Neural cell (in vitro differentiated cells): ENCODE data around the gene PTPRU. TPM values are rescaled to one million over a fixed set of nuclear protein-coding genes. Genes with fewer than 3 reads are reported as not detected.

ENCODE experiments used
- H2AFZ ChIP-seq: fragments of 200-600, 300-800 bp; sonication (generic), shearing (Covaris generic); 2 replicates; pipeline ENCODE4 v1.6.0; 2014; ENCODE audit warnings: low read depth, mild to moderate bottlenecking, antibody characterized with exemption, low read length, moderate library complexity
- H3F3A ChIP-seq: fragments of 200-600 bp; shearing (Covaris generic); 2 replicates; pipeline ENCODE4 v1.6.1; 2016; ENCODE audit warnings: mild to moderate bottlenecking, moderate library complexity, mixed read lengths, antibody characterized with exemption, low read length; ENCODE audit not compliant: insufficient read depth, poor library complexity, severe bottlenecking
- H3K27ac ChIP-seq: fragments of 200-600, 300-800 bp; sonication (generic), shearing (Covaris generic); 2 replicates; pipeline ENCODE4 v1.5.1; 2014; ENCODE audit warnings: mild to moderate bottlenecking, low read length, moderate library complexity
- H3K27me3 ChIP-seq: fragments of 300-800, 200-600 bp; sonication (generic), shearing (Covaris generic); 2 replicates; pipeline ENCODE4 v1.6.0; 2014; ENCODE audit warnings: mild to moderate bottlenecking, low read depth, low read length, moderate library complexity; ENCODE audit not compliant: insufficient read depth
- H3K36me3 ChIP-seq: fragments of 300-800, 200-600 bp; sonication (generic), shearing (Covaris generic); 2 replicates; pipeline ENCODE4 v1.5.1; 2014; ENCODE audit warnings: mild to moderate bottlenecking, antibody characterized with exemption, low read length, moderate library complexity; ENCODE audit not compliant: insufficient read depth
- H3K4me2 ChIP-seq: fragments of 300-800, 200-600 bp; sonication (generic), shearing (Covaris generic); 2 replicates; pipeline ENCODE4 v1.6.0; 2014; ENCODE audit warnings: mild to moderate bottlenecking, low read length
- H3K4me3 ChIP-seq: fragments of 300-800, 200-600 bp; sonication (generic), shearing (Covaris generic); 2 replicates; pipeline ENCODE4 v1.5.1; 2014; ENCODE audit warnings: mild to moderate bottlenecking, low read length, moderate library complexity
- H3K79me2 ChIP-seq: fragments of 200-600 bp; shearing (Covaris generic); replicated peaks from 2 replicates; pipeline ENCODE4 v1.6.0; 2014; ENCODE audit warnings: mild to moderate bottlenecking, low read length, moderate library complexity; ENCODE audit not compliant: insufficient read depth
- H3K9ac ChIP-seq: fragments of 300-800, 200-600 bp; sonication (generic), shearing (Covaris generic); 2 replicates; pipeline ENCODE4 v1.6.1; 2016; ENCODE audit warnings: mild to moderate bottlenecking, low read length, mixed read lengths
- H3K9me2 ChIP-seq: fragments of 200-600 bp; shearing (Covaris generic); 2 replicates; pipeline ENCODE4 v1.6.1; 2016; ENCODE audit warnings: mild to moderate bottlenecking, low read length, mixed read lengths; ENCODE audit not compliant: insufficient read depth
- H3K9me3 ChIP-seq: fragments of 200-600, 300-800 bp; sonication (generic), shearing (Covaris generic); 2 replicates; pipeline ENCODE4 v1.6.1; 2016; ENCODE audit warnings: mild to moderate bottlenecking, mixed run types, low read length, moderate library complexity, mixed read lengths
- H4K20me1 ChIP-seq: fragments of 200-600 bp; shearing (Covaris generic); 2 replicates; pipeline ENCODE4 v1.6.1; 2016; ENCODE audit warnings: mild to moderate bottlenecking, mixed run types; ENCODE audit not compliant: insufficient read depth
- EP300 ChIP-seq: fragments of 450-650 bp; conservative IDR thresholded peaks from 2 replicates; pipeline ENCODE4 v1.6.1; 2014; ENCODE audit warnings: antibody characterized with exemption, mild to moderate bottlenecking, moderate library complexity; ENCODE audit not compliant: poor library complexity, severe bottlenecking
- EZH2 ChIP-seq: fragments of 200-600, 300-800 bp; shearing (Covaris generic), sonication (generic); IDR thresholded peaks from 2 replicates; pipeline ENCODE4 v1.6.1; 2014; ENCODE audit warnings: antibody characterized with exemption, low read length, borderline replicate concordance, mild to moderate bottlenecking; ENCODE audit not compliant: insufficient read depth, poor library complexity, severe bottlenecking
- MXI1 ChIP-seq: fragments of 450-650 bp; conservative IDR thresholded peaks from 2 replicates; pipeline ENCODE4 v1.6.1; 2014; ENCODE audit warnings: antibody characterized with exemption, mild to moderate bottlenecking; ENCODE audit not compliant: poor library complexity, severe bottlenecking
- POLR2AphosphoS5 ChIP-seq: IDR thresholded peaks from 2 replicates; pipeline ENCODE4 v1.6.1; 2012
- RAD21 ChIP-seq: fragments of 450-650 bp; conservative IDR thresholded peaks from 2 replicates; pipeline ENCODE4 v1.6.1; 2014; ENCODE audit warnings: antibody characterized with exemption, mild to moderate bottlenecking, moderate library complexity
- SMC3 ChIP-seq: fragments of 450-650 bp; conservative IDR thresholded peaks from 2 replicates; pipeline ENCODE4 v1.6.1; 2014; ENCODE audit warnings: antibody characterized with exemption, mild to moderate bottlenecking, moderate library complexity; ENCODE audit not compliant: poor library complexity
- TAF1 ChIP-seq: IDR thresholded peaks from 2 replicates; pipeline ENCODE4 v1.6.1; 2012; ENCODE audit warnings: low read depth
- polyA plus RNA-seq: library from polyadenylated mRNA; depleted of rRNA; stranded (reverse); fragments of >200 nt; gene quantifications from 2 replicates; pipeline ENCODE4 v1.2.3, GENCODE V29; 2014
- TF ChIP-seq, protein P1 (sequence below): IDR thresholded peaks from 2 replicates; pipeline ENCODE4 v1.6.1; 2012; ENCODE audit warnings: borderline replicate concordance
- TF ChIP-seq, protein P2 (sequence below): fragments of 450-650 bp; IDR thresholded peaks from 2 replicates; pipeline ENCODE4 v1.5.1; 2014; ENCODE audit warnings: antibody characterized with exemption, mild to moderate bottlenecking, moderate library complexity; ENCODE audit not compliant: poor library complexity, severe bottlenecking

PTPRU gene
- polyA plus RNA-seq, 1 donor from 2014 or later = 5.0 TPM

DNA sequence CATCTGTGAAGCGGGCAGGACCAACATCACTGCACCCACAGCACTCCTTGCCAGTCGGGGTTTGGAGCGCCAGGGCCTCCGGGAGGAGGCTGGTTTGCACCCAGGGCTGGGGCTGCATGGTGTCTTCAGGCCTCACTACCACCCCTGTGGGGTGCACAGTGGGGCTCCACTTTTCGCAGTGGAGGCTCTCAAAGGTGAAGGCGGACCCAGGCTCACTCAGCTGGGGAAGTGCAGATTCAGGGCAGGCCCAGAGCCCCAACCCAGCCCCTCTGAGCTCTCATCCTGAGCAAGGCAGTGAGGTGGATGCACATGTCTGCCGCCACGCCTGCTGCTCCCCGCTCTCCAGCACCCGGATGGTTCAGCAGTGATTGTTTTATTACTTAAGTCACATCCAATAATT, 125.8 kb downstream of the PTPRU start:
- TF ChIP-seq, protein P1, sequence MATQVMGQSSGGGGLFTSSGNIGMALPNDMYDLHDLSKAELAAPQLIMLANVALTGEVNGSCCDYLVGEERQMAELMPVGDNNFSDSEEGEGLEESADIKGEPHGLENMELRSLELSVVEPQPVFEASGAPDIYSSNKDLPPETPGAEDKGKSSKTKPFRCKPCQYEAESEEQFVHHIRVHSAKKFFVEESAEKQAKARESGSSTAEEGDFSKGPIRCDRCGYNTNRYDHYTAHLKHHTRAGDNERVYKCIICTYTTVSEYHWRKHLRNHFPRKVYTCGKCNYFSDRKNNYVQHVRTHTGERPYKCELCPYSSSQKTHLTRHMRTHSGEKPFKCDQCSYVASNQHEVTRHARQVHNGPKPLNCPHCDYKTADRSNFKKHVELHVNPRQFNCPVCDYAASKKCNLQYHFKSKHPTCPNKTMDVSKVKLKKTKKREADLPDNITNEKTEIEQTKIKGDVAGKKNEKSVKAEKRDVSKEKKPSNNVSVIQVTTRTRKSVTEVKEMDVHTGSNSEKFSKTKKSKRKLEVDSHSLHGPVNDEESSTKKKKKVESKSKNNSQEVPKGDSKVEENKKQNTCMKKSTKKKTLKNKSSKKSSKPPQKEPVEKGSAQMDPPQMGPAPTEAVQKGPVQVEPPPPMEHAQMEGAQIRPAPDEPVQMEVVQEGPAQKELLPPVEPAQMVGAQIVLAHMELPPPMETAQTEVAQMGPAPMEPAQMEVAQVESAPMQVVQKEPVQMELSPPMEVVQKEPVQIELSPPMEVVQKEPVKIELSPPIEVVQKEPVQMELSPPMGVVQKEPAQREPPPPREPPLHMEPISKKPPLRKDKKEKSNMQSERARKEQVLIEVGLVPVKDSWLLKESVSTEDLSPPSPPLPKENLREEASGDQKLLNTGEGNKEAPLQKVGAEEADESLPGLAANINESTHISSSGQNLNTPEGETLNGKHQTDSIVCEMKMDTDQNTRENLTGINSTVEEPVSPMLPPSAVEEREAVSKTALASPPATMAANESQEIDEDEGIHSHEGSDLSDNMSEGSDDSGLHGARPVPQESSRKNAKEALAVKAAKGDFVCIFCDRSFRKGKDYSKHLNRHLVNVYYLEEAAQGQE = no peak
- TF ChIP-seq RAD21 (no peak), EP300 (no peak), EZH2 (no peak), TAF1 (no peak), POLR2AphosphoS5 (no peak), MXI1 (no peak), SMC3 (no peak)
- TF ChIP-seq, protein P2, sequence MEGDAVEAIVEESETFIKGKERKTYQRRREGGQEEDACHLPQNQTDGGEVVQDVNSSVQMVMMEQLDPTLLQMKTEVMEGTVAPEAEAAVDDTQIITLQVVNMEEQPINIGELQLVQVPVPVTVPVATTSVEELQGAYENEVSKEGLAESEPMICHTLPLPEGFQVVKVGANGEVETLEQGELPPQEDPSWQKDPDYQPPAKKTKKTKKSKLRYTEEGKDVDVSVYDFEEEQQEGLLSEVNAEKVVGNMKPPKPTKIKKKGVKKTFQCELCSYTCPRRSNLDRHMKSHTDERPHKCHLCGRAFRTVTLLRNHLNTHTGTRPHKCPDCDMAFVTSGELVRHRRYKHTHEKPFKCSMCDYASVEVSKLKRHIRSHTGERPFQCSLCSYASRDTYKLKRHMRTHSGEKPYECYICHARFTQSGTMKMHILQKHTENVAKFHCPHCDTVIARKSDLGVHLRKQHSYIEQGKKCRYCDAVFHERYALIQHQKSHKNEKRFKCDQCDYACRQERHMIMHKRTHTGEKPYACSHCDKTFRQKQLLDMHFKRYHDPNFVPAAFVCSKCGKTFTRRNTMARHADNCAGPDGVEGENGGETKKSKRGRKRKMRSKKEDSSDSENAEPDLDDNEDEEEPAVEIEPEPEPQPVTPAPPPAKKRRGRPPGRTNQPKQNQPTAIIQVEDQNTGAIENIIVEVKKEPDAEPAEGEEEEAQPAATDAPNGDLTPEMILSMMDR = no peak

DNA sequence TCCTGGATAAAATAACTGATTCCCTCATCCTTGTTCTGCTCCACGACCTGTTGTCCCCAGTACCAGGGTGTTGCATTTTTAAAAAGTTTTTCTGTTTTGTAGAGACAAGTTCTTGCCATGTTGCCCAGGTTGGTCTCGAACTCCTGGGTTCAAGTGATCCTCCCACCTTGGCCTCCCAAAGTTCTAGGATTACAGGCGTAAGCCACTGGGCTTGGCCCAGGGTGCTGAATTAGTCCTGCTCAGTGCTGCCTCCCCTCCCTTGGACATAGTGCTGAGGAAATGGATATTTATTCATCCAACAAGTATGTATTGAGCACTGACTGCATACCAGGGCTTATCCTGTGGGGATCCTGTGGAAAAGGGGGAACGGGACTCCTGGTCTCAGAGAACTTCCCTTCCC, 126.4 kb downstream of the PTPRU start:
- H3K4me3 ChIP-seq = no peak overlapping the region
- no peaks in the 10 kb centered on the region for H3K9me3 ChIP-seq
- no peaks in the 10 kb centered on the region for H3K9me2 ChIP-seq
- H3F3A ChIP-seq = no peaks in the 10 kb centered on the region
- TF ChIP-seq RAD21 = no peak
- TF ChIP-seq, protein P2 = no peak
- TF ChIP-seq EP300 = no peak
- no peak for TF ChIP-seq POLR2AphosphoS5
- TF ChIP-seq, protein P1 = no peak
- no peak for TF ChIP-seq TAF1
- TF ChIP-seq EZH2 = no peak
- TF ChIP-seq MXI1 = no peak
- TF ChIP-seq SMC3 = no peak
- no peak overlapping the region for H3K27ac ChIP-seq
- H4K20me1 ChIP-seq = no peaks in the 10 kb centered on the region
- no peak overlapping the region for H3K4me2 ChIP-seq
- no peaks in the 10 kb centered on the region for H3K36me3 ChIP-seq
- H3K27me3 ChIP-seq = no peaks in the 10 kb centered on the region
- H3K9ac ChIP-seq = no peak overlapping the region
- no peak overlapping the region for H2AFZ ChIP-seq
- H3K79me2 ChIP-seq = no peaks in the 10 kb centered on the region

More for the DNA sequence above, 125.8 kb downstream of the PTPRU start:
- Histone ChIP-seq H3K9me2 (no peaks in the 10 kb centered on the region), H4K20me1 (no peaks in the 10 kb centered on the region), H3K9me3 (no peaks in the 10 kb centered on the region), H3F3A (no peaks in the 10 kb centered on the region), H2AFZ (no peak overlapping the region), H3K9ac (no peak overlapping the region), H3K4me2 (no peak overlapping the region), H3K36me3 (no peaks in the 10 kb centered on the region), H3K79me2 (no peaks in the 10 kb centered on the region), H3K27ac (no peak overlapping the region), H3K4me3 (no peak overlapping the region), H3K27me3 (no peaks in the 10 kb centered on the region)
